Inflammatory macrophage treated with lipopolysaccharide for 1 hour (primary cell): Measurements from ENCODE around the gene KSR1.
"Not testable (repeated sequence)": the region's sequence is repeated elsewhere in the genome, so short reads cannot be mapped to it uniquely, and the experiment has no call there.

Experiments used
- DNase-seq, 2 donors: peaks; one replicate each; pipeline ENCODE4 v3.0.0-alpha.2; 2020 to 2022

Gene KSR1

GRCh38 chr17:27669136-27669535, 212.9 kb downstream of the KSR1 start:
- DNase-seq: no peak

GRCh38 chr17:27669850-27670249, 213.6 kb downstream of the KSR1 start:
- no peak for DNase-seq

- no peak for DNase-seq
Observed at GRCh38 chr17:27670791-27671590, 214.7 kb downstream of the KSR1 start.

GRCh38 chr17:27671591-27671910, 215.3 kb downstream of the KSR1 start:
- DNase-seq: no peak

GRCh38 chr17:27671977-27672480, 215.8 kb downstream of the KSR1 start:
- DNase-seq: not testable (repeated sequence)

GRCh38 chr17:27674335-27674734, 218.1 kb downstream of the KSR1 start:
- DNase-seq: no peak
